ENCODE results near the gene SMARCC1. TPM values are rescaled to one million over a fixed set of nuclear protein-coding genes. Genes with fewer than 3 reads are reported as not detected.

Gene SMARCC1
- total and polyA plus RNA-seq, 2 experiments from 2014 or later = 35.5 to 38.2 TPM

- Histone ChIP-seq H2AFZ (no peak overlapping the region), H3K9me2 (replicated peaks; ENCODE audit: insufficient read depth) (no peaks in the 10 kb centered on the region), H3K79me2 (peaks cover 20% of the 10 kb centered on the region), H3K4me3 (no peak overlapping the region), H3K9me3 (ENCODE audit: low read depth) (no peaks in the 10 kb centered on the region), H3K4me1 (ENCODE audit: insufficient read depth) (no peaks in the 10 kb centered on the region), H4K20me1 (ENCODE audit: insufficient read depth, poor library complexity, severe bottlenecking) (no peaks in the 10 kb centered on the region), H3K27me3 (no peaks in the 10 kb centered on the region), H3K4me2 (no peak overlapping the region), H3K27ac (no peak overlapping the region), H3K36me3 (replicated peaks; ENCODE audit: insufficient read depth, low read depth) (no peaks in the 10 kb centered on the region)
- DNase-seq (ENCODE audit: low spot score) = no peak
- TF ChIP-seq EZH2phosphoT487 (IDR thresholded peaks at IDR 0.05; ENCODE audit: low read depth, severe bottlenecking, unreplicated experiment) (no peak), EZH2 (IDR thresholded peaks at IDR 0.05; ENCODE audit: borderline replicate concordance) (no peak)
- TF ChIP-seq, protein P1, sequence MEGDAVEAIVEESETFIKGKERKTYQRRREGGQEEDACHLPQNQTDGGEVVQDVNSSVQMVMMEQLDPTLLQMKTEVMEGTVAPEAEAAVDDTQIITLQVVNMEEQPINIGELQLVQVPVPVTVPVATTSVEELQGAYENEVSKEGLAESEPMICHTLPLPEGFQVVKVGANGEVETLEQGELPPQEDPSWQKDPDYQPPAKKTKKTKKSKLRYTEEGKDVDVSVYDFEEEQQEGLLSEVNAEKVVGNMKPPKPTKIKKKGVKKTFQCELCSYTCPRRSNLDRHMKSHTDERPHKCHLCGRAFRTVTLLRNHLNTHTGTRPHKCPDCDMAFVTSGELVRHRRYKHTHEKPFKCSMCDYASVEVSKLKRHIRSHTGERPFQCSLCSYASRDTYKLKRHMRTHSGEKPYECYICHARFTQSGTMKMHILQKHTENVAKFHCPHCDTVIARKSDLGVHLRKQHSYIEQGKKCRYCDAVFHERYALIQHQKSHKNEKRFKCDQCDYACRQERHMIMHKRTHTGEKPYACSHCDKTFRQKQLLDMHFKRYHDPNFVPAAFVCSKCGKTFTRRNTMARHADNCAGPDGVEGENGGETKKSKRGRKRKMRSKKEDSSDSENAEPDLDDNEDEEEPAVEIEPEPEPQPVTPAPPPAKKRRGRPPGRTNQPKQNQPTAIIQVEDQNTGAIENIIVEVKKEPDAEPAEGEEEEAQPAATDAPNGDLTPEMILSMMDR (IDR thresholded peaks at IDR 0.05; ENCODE audit: poor library complexity) = no peak
- WGBS (ENCODE audit: low lambda C conversion rate, missing lambda C conversion rate) = 82% methylated on average over 6 of the region's 6 CpGs
Observed at GRCh38 chr3:47636225-47636624, 145.5 kb downstream of the SMARCC1 start.

DNA sequence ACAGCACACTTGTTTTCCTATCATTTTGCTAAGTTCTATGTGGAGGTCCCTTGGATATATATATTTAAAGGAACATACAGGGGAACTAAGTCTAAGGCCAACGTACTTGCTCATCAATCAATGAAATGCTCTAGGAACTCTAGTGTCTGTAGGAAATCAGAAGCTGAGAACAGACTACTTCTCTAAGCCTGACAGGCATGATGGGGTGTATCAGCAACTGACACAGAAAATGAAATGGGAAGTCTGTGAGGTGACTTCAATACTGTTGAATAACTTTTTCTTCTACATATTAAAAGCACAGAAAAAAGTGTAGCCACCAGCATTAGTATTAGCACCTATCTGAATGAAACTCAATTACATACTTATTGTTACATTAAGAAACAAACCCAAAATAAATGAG lies 146.2 kb downstream of the SMARCC1 start:
- Histone ChIP-seq H3K4me1 (ENCODE audit: insufficient read depth) (no peaks in the 10 kb centered on the region), H3K9me3 (ENCODE audit: low read depth) (no peaks in the 10 kb centered on the region), H3K4me2 (no peak overlapping the region), H3K36me3 (replicated peaks; ENCODE audit: insufficient read depth, low read depth) (no peaks in the 10 kb centered on the region), H3K79me2 (peaks cover 14% of the 10 kb centered on the region), H3K9me2 (replicated peaks; ENCODE audit: insufficient read depth) (no peaks in the 10 kb centered on the region), H3K27ac (no peak overlapping the region), H3K27me3 (no peaks in the 10 kb centered on the region), H2AFZ (no peak overlapping the region), H3K4me3 (no peak overlapping the region), H4K20me1 (ENCODE audit: insufficient read depth, poor library complexity, severe bottlenecking) (no peaks in the 10 kb centered on the region)
- TF ChIP-seq EZH2phosphoT487 (IDR thresholded peaks at IDR 0.05; ENCODE audit: low read depth, severe bottlenecking, unreplicated experiment) (no peak), EZH2 (IDR thresholded peaks at IDR 0.05; ENCODE audit: borderline replicate concordance) (no peak)
- TF ChIP-seq, protein P1 (IDR thresholded peaks at IDR 0.05; ENCODE audit: poor library complexity) = no peak
- no peak for DNase-seq (ENCODE audit: low spot score)
- 97% methylated on average over 1 of the region's 1 CpG for WGBS (ENCODE audit: low lambda C conversion rate, missing lambda C conversion rate)

- H2AFZ ChIP-seq = no peak overlapping the region
- 97% methylated on average over 6 of the region's 6 CpGs for WGBS (ENCODE audit: low lambda C conversion rate, missing lambda C conversion rate)
- H4K20me1 ChIP-seq (ENCODE audit: insufficient read depth, poor library complexity, severe bottlenecking) = no peaks in the 10 kb centered on the region
- H3K4me1 ChIP-seq (ENCODE audit: insufficient read depth) = no peaks in the 10 kb centered on the region
- H3K9me3 ChIP-seq (ENCODE audit: low read depth) = no peaks in the 10 kb centered on the region
- DNase-seq (ENCODE audit: low spot score) = no peak
- H3K27ac ChIP-seq = no peak overlapping the region
- H3K4me3 ChIP-seq = no peak overlapping the region
- H3K4me2 ChIP-seq = no peak overlapping the region
- TF ChIP-seq, protein P1 (IDR thresholded peaks at IDR 0.05; ENCODE audit: poor library complexity) = no peak
- TF ChIP-seq EZH2phosphoT487 (IDR thresholded peaks at IDR 0.05; ENCODE audit: low read depth, severe bottlenecking, unreplicated experiment) = no peak
- no peak for TF ChIP-seq EZH2 (IDR thresholded peaks at IDR 0.05; ENCODE audit: borderline replicate concordance)
- peaks cover 9% of the 10 kb centered on the region for H3K79me2 ChIP-seq
- no peaks in the 10 kb centered on the region for H3K9me2 ChIP-seq (replicated peaks; ENCODE audit: insufficient read depth)
- no peaks in the 10 kb centered on the region for H3K27me3 ChIP-seq
- H3K36me3 ChIP-seq (replicated peaks; ENCODE audit: insufficient read depth, low read depth) = no peaks in the 10 kb centered on the region
Observed at GRCh38 chr3:47634996-47635395, 146.7 kb downstream of the SMARCC1 start.

GRCh38 chr3:47630810-47631209 lies 150.9 kb downstream of the SMARCC1 start:
- Histone ChIP-seq H3K4me1 (ENCODE audit: insufficient read depth) (no peaks in the 10 kb centered on the region), H3K9me2 (replicated peaks; ENCODE audit: insufficient read depth) (no peaks in the 10 kb centered on the region), H3K9me3 (ENCODE audit: low read depth) (no peaks in the 10 kb centered on the region), H3K4me3 (no peak overlapping the region), H3K27ac (no peak overlapping the region), H2AFZ (no peak overlapping the region), H3K36me3 (replicated peaks; ENCODE audit: insufficient read depth, low read depth) (no peaks in the 10 kb centered on the region), H4K20me1 (ENCODE audit: insufficient read depth, poor library complexity, severe bottlenecking) (no peaks in the 10 kb centered on the region), H3K4me2 (no peak overlapping the region), H3K79me2 (no peaks in the 10 kb centered on the region), H3K27me3 (no peaks in the 10 kb centered on the region)
- TF ChIP-seq, protein P1 (IDR thresholded peaks at IDR 0.05; ENCODE audit: poor library complexity) = no peak
- DNase-seq (ENCODE audit: low spot score) = no peak
- WGBS (ENCODE audit: low lambda C conversion rate, missing lambda C conversion rate) = 100% methylated on average over 1 of the region's 1 CpG
